Measurements from ENCODE around the gene C6orf163. TPM values are rescaled to one million over a fixed set of nuclear protein-coding genes. Genes with fewer than 3 reads are reported as not detected.

The C6orf163 gene
- total and polyA plus RNA-seq, 2 donors (not counting 1 experiment from before 2014, with no cell fraction given), result 0.57 to 10.0 TPM

DNA sequence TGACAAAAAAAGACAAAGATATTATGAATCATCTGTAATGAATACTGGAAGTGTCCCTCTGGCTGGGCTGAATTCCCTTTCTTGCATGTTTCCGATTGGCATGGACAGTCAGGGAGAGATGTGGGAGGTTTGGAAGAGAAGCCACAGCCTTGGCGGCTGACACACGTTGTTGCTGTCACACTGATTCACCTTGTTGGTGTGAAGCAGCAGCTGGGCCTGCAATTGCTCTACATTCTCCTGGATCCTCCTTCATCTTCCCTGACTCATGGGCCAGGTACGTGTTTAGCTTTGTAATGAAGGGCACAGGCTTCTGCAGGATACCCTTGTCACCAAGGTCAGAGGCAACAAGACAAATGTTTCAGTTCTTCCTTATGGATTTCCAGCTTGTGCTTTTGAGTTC is 35.6 kb upstream of the C6orf163 start:
- Histone ChIP-seq H3K4me3 (ENCODE audit: control extremely low read depth in 1 of 5, extremely low read depth in 1 of 5, insufficient read depth in 1 of 5, low read depth in 2 of 5, low read length in 4 of 5) (no peak overlapping the region), H3K36me3 (replicated peaks in 1 of 2; ENCODE audit: control extremely low read depth in 1 of 2, control insufficient read depth in 1 of 2, extremely low read depth in 1 of 2, insufficient read depth in 2 of 2, low read length in 1 of 2) (no peaks in the 10 kb centered on the region), H3K4me1 (ENCODE audit: control insufficient read depth in 2 of 2, insufficient read depth in 2 of 2, low read length in 2 of 2) (no peaks in the 10 kb centered on the region), H3K27me3 (replicated peaks in 1 of 4; ENCODE audit: control extremely low read depth in 1 of 4, control insufficient read depth in 3 of 4, insufficient read depth in 4 of 4, low read length in 3 of 4) (peaks cover 0 to 3% (median 0%) of the 10 kb centered on the region in 4 experiments), H3K79me2 (ENCODE audit: control insufficient read depth, insufficient read depth, low read length) (no peaks in the 10 kb centered on the region), H2AFZ (ENCODE audit: insufficient read depth, low read depth, low read length, poor library complexity, severe bottlenecking) (no peak overlapping the region), H3K4me2 (replicated peaks; ENCODE audit: low read depth, low read length, poor library complexity, severe bottlenecking) (no peak overlapping the region), H3K9me3 (ENCODE audit: control extremely low read depth in 1 of 3, control insufficient read depth in 2 of 3, insufficient read depth in 1 of 3, low read length in 2 of 3) (no peaks in the 10 kb centered on the region), H3K9ac (ENCODE audit: low read length) (no peak overlapping the region), H4K20me1 (ENCODE audit: control insufficient read depth, insufficient read depth, low read length, poor library complexity, severe bottlenecking) (no peaks in the 10 kb centered on the region), H3K27ac (ENCODE audit: low read length in 2 of 2) (no peak overlapping the region)
- ChIA-PET CTCF (interaction anchor here (1.1 kb wide), 1 partner anchor 13 kb away, joined by 3 read pairs; no protein-coding TSS in a partner anchor), POLR2A (interaction anchor here (0.6 kb wide), 1 partner anchor 1679 kb away, joined by 5 read pairs; no protein-coding TSS in a partner anchor)
- Mint-ChIP-seq H3K9me3 (ENCODE audit: insufficient read depth) (peaks cover 5% of the 10 kb centered on the region), H3K27me3 (peaks cover 13% of the 10 kb centered on the region), H3K4me3 (no peak overlapping the region), H3K4me1 (no peaks in the 10 kb centered on the region), H3K27ac (no peak overlapping the region)
- no peak for ATAC-seq (ENCODE audit: low read depth)
- DNase-seq, result no peak
- intact Hi-C loops (cut with micrococcal nuclease), result no loop called here
- TF ChIP-seq, protein P1, sequence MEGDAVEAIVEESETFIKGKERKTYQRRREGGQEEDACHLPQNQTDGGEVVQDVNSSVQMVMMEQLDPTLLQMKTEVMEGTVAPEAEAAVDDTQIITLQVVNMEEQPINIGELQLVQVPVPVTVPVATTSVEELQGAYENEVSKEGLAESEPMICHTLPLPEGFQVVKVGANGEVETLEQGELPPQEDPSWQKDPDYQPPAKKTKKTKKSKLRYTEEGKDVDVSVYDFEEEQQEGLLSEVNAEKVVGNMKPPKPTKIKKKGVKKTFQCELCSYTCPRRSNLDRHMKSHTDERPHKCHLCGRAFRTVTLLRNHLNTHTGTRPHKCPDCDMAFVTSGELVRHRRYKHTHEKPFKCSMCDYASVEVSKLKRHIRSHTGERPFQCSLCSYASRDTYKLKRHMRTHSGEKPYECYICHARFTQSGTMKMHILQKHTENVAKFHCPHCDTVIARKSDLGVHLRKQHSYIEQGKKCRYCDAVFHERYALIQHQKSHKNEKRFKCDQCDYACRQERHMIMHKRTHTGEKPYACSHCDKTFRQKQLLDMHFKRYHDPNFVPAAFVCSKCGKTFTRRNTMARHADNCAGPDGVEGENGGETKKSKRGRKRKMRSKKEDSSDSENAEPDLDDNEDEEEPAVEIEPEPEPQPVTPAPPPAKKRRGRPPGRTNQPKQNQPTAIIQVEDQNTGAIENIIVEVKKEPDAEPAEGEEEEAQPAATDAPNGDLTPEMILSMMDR (IDR thresholded peaks at IDR 0.05), result no peak
- TF ChIP-seq EZH2 (IDR thresholded peaks at IDR 0.05; ENCODE audit: borderline replicate concordance, insufficient read depth, low read depth, low read length, poor library complexity, severe bottlenecking), result no peak
- WGBS (ENCODE audit: insufficient coverage), result 67% methylated on average over 2 of the region's 4 CpGs

GRCh38 chr6:87312860-87313259 is 31.8 kb upstream of the C6orf163 start:
- ChIA-PET POLR2A (no interaction called here), CTCF (no interaction called here)
- TF ChIP-seq EZH2 (IDR thresholded peaks at IDR 0.05; ENCODE audit: borderline replicate concordance, insufficient read depth, low read depth, low read length, poor library complexity, severe bottlenecking), result no peak
- TF ChIP-seq, protein P1 (IDR thresholded peaks at IDR 0.05), result no peak
- Mint-ChIP-seq H3K4me1 (no peaks in the 10 kb centered on the region), H3K27me3 (peaks cover 17% of the 10 kb centered on the region), H3K27ac (no peak overlapping the region), H3K4me3 (no peak overlapping the region), H3K9me3 (ENCODE audit: insufficient read depth) (no peaks in the 10 kb centered on the region)
- H3K27ac ChIP-seq (ENCODE audit: low read length in 2 of 2), result no peak overlapping the region
- H3K4me1 ChIP-seq (ENCODE audit: control insufficient read depth in 2 of 2, insufficient read depth in 2 of 2, low read length in 2 of 2), result no peaks in the 10 kb centered on the region
- WGBS (ENCODE audit: insufficient coverage), result no CpG with 5 or more reads among the region's 1 CpG
- peaks cover 0 to 9% (median 6%) of the 10 kb centered on the region in 4 experiments for H3K27me3 ChIP-seq (replicated peaks in 1 of 4; ENCODE audit: control extremely low read depth in 1 of 4, control insufficient read depth in 3 of 4, insufficient read depth in 4 of 4, low read length in 3 of 4)
- H3K79me2 ChIP-seq (ENCODE audit: control insufficient read depth, insufficient read depth, low read length), result no peaks in the 10 kb centered on the region
- no peak overlapping the region for H3K4me2 ChIP-seq (replicated peaks; ENCODE audit: low read depth, low read length, poor library complexity, severe bottlenecking)
- H3K4me3 ChIP-seq (ENCODE audit: control extremely low read depth in 1 of 5, extremely low read depth in 1 of 5, insufficient read depth in 1 of 5, low read depth in 2 of 5, low read length in 4 of 5), result no peak overlapping the region
- no peak overlapping the region for H2AFZ ChIP-seq (ENCODE audit: insufficient read depth, low read depth, low read length, poor library complexity, severe bottlenecking)
- no peaks in the 10 kb centered on the region for H4K20me1 ChIP-seq (ENCODE audit: control insufficient read depth, insufficient read depth, low read length, poor library complexity, severe bottlenecking)
- H3K36me3 ChIP-seq (replicated peaks in 1 of 2; ENCODE audit: control extremely low read depth in 1 of 2, control insufficient read depth in 1 of 2, extremely low read depth in 1 of 2, insufficient read depth in 2 of 2, low read length in 1 of 2), result no peaks in the 10 kb centered on the region
- H3K9me3 ChIP-seq (ENCODE audit: control extremely low read depth in 1 of 3, control insufficient read depth in 2 of 3, insufficient read depth in 1 of 3, low read length in 2 of 3), result no peaks in the 10 kb centered on the region
- no peak overlapping the region for H3K9ac ChIP-seq (ENCODE audit: low read length)
- intact Hi-C loops (cut with micrococcal nuclease), result no loop called here
- DNase-seq, result no peak
- ATAC-seq (ENCODE audit: low read depth), result no peak

All from B cell (primary cell).